Neural cell (in vitro differentiated cells): ENCODE measurements around the gene SFTPD. TPM values are rescaled to one million over a fixed set of nuclear protein-coding genes. Genes with fewer than 3 reads are reported as not detected.

Source experiments
- H2AFZ ChIP-seq: fragments of 200-600, 300-800 bp; sonication (generic), shearing (Covaris generic); 2 replicates; pipeline ENCODE4 v1.6.0; 2014; ENCODE audit warnings: low read depth, mild to moderate bottlenecking, antibody characterized with exemption, low read length, moderate library complexity
- H3F3A ChIP-seq: fragments of 200-600 bp; shearing (Covaris generic); 2 replicates; pipeline ENCODE4 v1.6.1; 2016; ENCODE audit warnings: mild to moderate bottlenecking, moderate library complexity, mixed read lengths, antibody characterized with exemption, low read length; ENCODE audit not compliant: insufficient read depth, poor library complexity, severe bottlenecking
- H3K27ac ChIP-seq: fragments of 200-600, 300-800 bp; sonication (generic), shearing (Covaris generic); 2 replicates; pipeline ENCODE4 v1.5.1; 2014; ENCODE audit warnings: mild to moderate bottlenecking, low read length, moderate library complexity
- H3K27me3 ChIP-seq: fragments of 300-800, 200-600 bp; sonication (generic), shearing (Covaris generic); 2 replicates; pipeline ENCODE4 v1.6.0; 2014; ENCODE audit warnings: mild to moderate bottlenecking, low read depth, low read length, moderate library complexity; ENCODE audit not compliant: insufficient read depth
- H3K36me3 ChIP-seq: fragments of 300-800, 200-600 bp; sonication (generic), shearing (Covaris generic); 2 replicates; pipeline ENCODE4 v1.5.1; 2014; ENCODE audit warnings: mild to moderate bottlenecking, antibody characterized with exemption, low read length, moderate library complexity; ENCODE audit not compliant: insufficient read depth
- H3K4me2 ChIP-seq: fragments of 300-800, 200-600 bp; sonication (generic), shearing (Covaris generic); 2 replicates; pipeline ENCODE4 v1.6.0; 2014; ENCODE audit warnings: mild to moderate bottlenecking, low read length
- H3K4me3 ChIP-seq: fragments of 300-800, 200-600 bp; sonication (generic), shearing (Covaris generic); 2 replicates; pipeline ENCODE4 v1.5.1; 2014; ENCODE audit warnings: mild to moderate bottlenecking, low read length, moderate library complexity
- H3K79me2 ChIP-seq: fragments of 200-600 bp; shearing (Covaris generic); replicated peaks from 2 replicates; pipeline ENCODE4 v1.6.0; 2014; ENCODE audit warnings: mild to moderate bottlenecking, low read length, moderate library complexity; ENCODE audit not compliant: insufficient read depth
- H3K9ac ChIP-seq: fragments of 300-800, 200-600 bp; sonication (generic), shearing (Covaris generic); 2 replicates; pipeline ENCODE4 v1.6.1; 2016; ENCODE audit warnings: mild to moderate bottlenecking, low read length, mixed read lengths
- H3K9me2 ChIP-seq: fragments of 200-600 bp; shearing (Covaris generic); 2 replicates; pipeline ENCODE4 v1.6.1; 2016; ENCODE audit warnings: mild to moderate bottlenecking, low read length, mixed read lengths; ENCODE audit not compliant: insufficient read depth
- H3K9me3 ChIP-seq: fragments of 200-600, 300-800 bp; sonication (generic), shearing (Covaris generic); 2 replicates; pipeline ENCODE4 v1.6.1; 2016; ENCODE audit warnings: mild to moderate bottlenecking, mixed run types, low read length, moderate library complexity, mixed read lengths
- H4K20me1 ChIP-seq: fragments of 200-600 bp; shearing (Covaris generic); 2 replicates; pipeline ENCODE4 v1.6.1; 2016; ENCODE audit warnings: mild to moderate bottlenecking, mixed run types; ENCODE audit not compliant: insufficient read depth
- EP300 ChIP-seq: fragments of 450-650 bp; conservative IDR thresholded peaks from 2 replicates; pipeline ENCODE4 v1.6.1; 2014; ENCODE audit warnings: antibody characterized with exemption, mild to moderate bottlenecking, moderate library complexity; ENCODE audit not compliant: poor library complexity, severe bottlenecking
- MXI1 ChIP-seq: fragments of 450-650 bp; conservative IDR thresholded peaks from 2 replicates; pipeline ENCODE4 v1.6.1; 2014; ENCODE audit warnings: antibody characterized with exemption, mild to moderate bottlenecking; ENCODE audit not compliant: poor library complexity, severe bottlenecking
- POLR2AphosphoS5 ChIP-seq: IDR thresholded peaks from 2 replicates; pipeline ENCODE4 v1.6.1; 2012
- RAD21 ChIP-seq: fragments of 450-650 bp; conservative IDR thresholded peaks from 2 replicates; pipeline ENCODE4 v1.6.1; 2014; ENCODE audit warnings: antibody characterized with exemption, mild to moderate bottlenecking, moderate library complexity
- SMC3 ChIP-seq: fragments of 450-650 bp; conservative IDR thresholded peaks from 2 replicates; pipeline ENCODE4 v1.6.1; 2014; ENCODE audit warnings: antibody characterized with exemption, mild to moderate bottlenecking, moderate library complexity; ENCODE audit not compliant: poor library complexity
- TAF1 ChIP-seq: IDR thresholded peaks from 2 replicates; pipeline ENCODE4 v1.6.1; 2012; ENCODE audit warnings: low read depth
- polyA plus RNA-seq: library from polyadenylated mRNA; depleted of rRNA; stranded (reverse); fragments of >200 nt; gene quantifications from 2 replicates; pipeline ENCODE4 v1.2.3, GENCODE V29; 2014
- TF ChIP-seq, protein P1 (sequence below): fragments of 450-650 bp; IDR thresholded peaks from 2 replicates; pipeline ENCODE4 v1.5.1; 2014; ENCODE audit warnings: antibody characterized with exemption, mild to moderate bottlenecking, moderate library complexity; ENCODE audit not compliant: poor library complexity, severe bottlenecking
- TF ChIP-seq, protein P2 (sequence below): IDR thresholded peaks from 2 replicates; pipeline ENCODE4 v1.6.1; 2012; ENCODE audit warnings: borderline replicate concordance

Gene SFTPD
- polyA plus RNA-seq, 1 donor from 2014 or later, result 0.51 TPM

DNA sequence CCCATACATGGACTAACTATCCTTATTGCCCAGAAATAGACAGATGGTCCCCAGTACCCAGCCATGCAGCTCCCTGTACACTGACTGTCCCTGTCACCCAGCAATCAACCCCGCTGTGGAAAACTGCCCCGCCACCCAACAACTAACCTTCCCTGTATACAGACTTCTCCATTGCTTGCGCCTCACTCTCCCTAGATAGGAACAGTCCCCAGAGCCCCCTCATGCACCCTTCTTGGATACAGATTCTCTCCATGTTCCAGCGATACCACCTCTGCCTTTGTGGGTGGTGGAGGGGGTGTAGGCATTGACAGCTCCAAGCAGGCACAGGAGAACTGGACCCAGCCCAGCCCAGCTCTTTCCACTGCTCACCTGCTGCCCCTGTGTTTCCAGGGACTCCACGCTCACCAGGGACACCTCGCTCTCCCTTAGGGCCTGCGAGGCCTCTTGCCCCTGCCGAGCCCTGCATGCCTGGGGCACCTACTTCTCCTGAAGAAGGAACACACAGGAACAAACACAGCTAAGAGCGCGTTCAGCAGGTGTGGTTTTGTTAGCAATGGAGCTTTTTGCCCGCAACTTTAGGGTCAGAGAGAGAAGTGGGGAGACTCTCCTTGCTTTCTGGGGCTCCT lies 7.2 kb downstream of the SFTPD start:
- H2AFZ ChIP-seq, result no peak overlapping the region
- H3K9me2 ChIP-seq, result no peaks in the 10 kb centered on the region
- H3K9ac ChIP-seq, result no peak overlapping the region
- H4K20me1 ChIP-seq, result no peaks in the 10 kb centered on the region
- no peak overlapping the region for H3K4me2 ChIP-seq
- no peaks in the 10 kb centered on the region for H3F3A ChIP-seq
- no peak for TF ChIP-seq MXI1
- no peak for TF ChIP-seq SMC3
- no peak for TF ChIP-seq EP300
- TF ChIP-seq, protein P1, sequence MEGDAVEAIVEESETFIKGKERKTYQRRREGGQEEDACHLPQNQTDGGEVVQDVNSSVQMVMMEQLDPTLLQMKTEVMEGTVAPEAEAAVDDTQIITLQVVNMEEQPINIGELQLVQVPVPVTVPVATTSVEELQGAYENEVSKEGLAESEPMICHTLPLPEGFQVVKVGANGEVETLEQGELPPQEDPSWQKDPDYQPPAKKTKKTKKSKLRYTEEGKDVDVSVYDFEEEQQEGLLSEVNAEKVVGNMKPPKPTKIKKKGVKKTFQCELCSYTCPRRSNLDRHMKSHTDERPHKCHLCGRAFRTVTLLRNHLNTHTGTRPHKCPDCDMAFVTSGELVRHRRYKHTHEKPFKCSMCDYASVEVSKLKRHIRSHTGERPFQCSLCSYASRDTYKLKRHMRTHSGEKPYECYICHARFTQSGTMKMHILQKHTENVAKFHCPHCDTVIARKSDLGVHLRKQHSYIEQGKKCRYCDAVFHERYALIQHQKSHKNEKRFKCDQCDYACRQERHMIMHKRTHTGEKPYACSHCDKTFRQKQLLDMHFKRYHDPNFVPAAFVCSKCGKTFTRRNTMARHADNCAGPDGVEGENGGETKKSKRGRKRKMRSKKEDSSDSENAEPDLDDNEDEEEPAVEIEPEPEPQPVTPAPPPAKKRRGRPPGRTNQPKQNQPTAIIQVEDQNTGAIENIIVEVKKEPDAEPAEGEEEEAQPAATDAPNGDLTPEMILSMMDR, result no peak
- no peak for TF ChIP-seq POLR2AphosphoS5
- TF ChIP-seq TAF1, result no peak
- TF ChIP-seq, protein P2, sequence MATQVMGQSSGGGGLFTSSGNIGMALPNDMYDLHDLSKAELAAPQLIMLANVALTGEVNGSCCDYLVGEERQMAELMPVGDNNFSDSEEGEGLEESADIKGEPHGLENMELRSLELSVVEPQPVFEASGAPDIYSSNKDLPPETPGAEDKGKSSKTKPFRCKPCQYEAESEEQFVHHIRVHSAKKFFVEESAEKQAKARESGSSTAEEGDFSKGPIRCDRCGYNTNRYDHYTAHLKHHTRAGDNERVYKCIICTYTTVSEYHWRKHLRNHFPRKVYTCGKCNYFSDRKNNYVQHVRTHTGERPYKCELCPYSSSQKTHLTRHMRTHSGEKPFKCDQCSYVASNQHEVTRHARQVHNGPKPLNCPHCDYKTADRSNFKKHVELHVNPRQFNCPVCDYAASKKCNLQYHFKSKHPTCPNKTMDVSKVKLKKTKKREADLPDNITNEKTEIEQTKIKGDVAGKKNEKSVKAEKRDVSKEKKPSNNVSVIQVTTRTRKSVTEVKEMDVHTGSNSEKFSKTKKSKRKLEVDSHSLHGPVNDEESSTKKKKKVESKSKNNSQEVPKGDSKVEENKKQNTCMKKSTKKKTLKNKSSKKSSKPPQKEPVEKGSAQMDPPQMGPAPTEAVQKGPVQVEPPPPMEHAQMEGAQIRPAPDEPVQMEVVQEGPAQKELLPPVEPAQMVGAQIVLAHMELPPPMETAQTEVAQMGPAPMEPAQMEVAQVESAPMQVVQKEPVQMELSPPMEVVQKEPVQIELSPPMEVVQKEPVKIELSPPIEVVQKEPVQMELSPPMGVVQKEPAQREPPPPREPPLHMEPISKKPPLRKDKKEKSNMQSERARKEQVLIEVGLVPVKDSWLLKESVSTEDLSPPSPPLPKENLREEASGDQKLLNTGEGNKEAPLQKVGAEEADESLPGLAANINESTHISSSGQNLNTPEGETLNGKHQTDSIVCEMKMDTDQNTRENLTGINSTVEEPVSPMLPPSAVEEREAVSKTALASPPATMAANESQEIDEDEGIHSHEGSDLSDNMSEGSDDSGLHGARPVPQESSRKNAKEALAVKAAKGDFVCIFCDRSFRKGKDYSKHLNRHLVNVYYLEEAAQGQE, result no peak
- no peaks in the 10 kb centered on the region for H3K27me3 ChIP-seq
- no peak overlapping the region for H3K4me3 ChIP-seq
- no peaks in the 10 kb centered on the region for H3K79me2 ChIP-seq
- no peaks in the 10 kb centered on the region for H3K36me3 ChIP-seq
- H3K27ac ChIP-seq, result no peak overlapping the region
- no peaks in the 10 kb centered on the region for H3K9me3 ChIP-seq

DNA sequence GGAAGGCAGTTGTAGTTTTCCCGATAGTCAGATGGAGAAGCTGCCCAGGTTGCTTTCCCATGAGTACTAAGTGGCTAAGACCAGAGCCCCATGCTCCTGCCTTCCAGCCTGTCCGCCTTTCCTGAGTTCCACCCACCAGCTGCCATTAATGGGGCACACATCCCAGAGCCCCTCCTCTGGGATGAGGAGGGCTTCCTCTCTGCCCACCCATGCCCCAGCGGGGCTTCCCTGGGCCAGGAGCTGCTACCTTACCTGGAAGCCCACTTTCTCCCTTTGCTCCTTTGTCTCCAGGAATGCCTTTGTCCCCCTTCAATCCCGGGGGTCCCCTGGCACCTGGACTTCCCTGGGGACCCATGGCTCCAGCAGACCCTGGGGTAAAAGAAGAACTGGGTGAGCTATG lies 7.8 kb downstream of the SFTPD start:
- H3K4me3 ChIP-seq, result no peak overlapping the region
- no peak overlapping the region for H3K9ac ChIP-seq
- H3K9me2 ChIP-seq, result no peaks in the 10 kb centered on the region
- H4K20me1 ChIP-seq, result no peaks in the 10 kb centered on the region
- no peak overlapping the region for H2AFZ ChIP-seq
- H3K79me2 ChIP-seq, result no peaks in the 10 kb centered on the region
- no peaks in the 10 kb centered on the region for H3K36me3 ChIP-seq
- H3F3A ChIP-seq, result no peaks in the 10 kb centered on the region
- H3K9me3 ChIP-seq, result no peaks in the 10 kb centered on the region
- TF ChIP-seq MXI1 (no peak), POLR2AphosphoS5 (no peak), RAD21 (no peak), TAF1 (no peak)
- TF ChIP-seq, protein P1, result no peak
- TF ChIP-seq, protein P2, result no peak
- no peaks in the 10 kb centered on the region for H3K27me3 ChIP-seq
- H3K27ac ChIP-seq, result no peak overlapping the region
- no peak overlapping the region for H3K4me2 ChIP-seq
